ENCODE data around the gene SEMA3B. TPM values are rescaled to one million over a fixed set of nuclear protein-coding genes. Genes with fewer than 3 reads are reported as not detected.

Gene SEMA3B
- polyA plus RNA-seq, result 0.33 to 0.81 TPM (median 0.58 TPM) in 3 replicates
- 1.2 TPM for polyA plus RNA-seq (2011; ENCODE audit: low read depth)
- polyA plus RNA-seq (2011; cell fraction: cytosol; rRNA removed), result 0.23 and 0.26 TPM in 2 replicates
- 2.5 and 3.3 TPM in 2 replicates for polyA plus RNA-seq (2011; cell fraction: nucleus; rRNA removed)
- 0.52 and 0.86 TPM in 2 replicates for polyA plus RNA-seq (2012; ENCODE audit: low replicate concordance)
- polyA minus RNA-seq, result 0.29 to 0.33 TPM (median 0.30 TPM) in 3 replicates
- 8.8 TPM for polyA minus RNA-seq (2011; cell fraction: cytosol; rRNA and poly(A)+ RNA removed)
- 2.9 and 3.7 TPM in 2 replicates for polyA minus RNA-seq (2011; cell fraction: nucleus; rRNA and poly(A)+ RNA removed)

DNA sequence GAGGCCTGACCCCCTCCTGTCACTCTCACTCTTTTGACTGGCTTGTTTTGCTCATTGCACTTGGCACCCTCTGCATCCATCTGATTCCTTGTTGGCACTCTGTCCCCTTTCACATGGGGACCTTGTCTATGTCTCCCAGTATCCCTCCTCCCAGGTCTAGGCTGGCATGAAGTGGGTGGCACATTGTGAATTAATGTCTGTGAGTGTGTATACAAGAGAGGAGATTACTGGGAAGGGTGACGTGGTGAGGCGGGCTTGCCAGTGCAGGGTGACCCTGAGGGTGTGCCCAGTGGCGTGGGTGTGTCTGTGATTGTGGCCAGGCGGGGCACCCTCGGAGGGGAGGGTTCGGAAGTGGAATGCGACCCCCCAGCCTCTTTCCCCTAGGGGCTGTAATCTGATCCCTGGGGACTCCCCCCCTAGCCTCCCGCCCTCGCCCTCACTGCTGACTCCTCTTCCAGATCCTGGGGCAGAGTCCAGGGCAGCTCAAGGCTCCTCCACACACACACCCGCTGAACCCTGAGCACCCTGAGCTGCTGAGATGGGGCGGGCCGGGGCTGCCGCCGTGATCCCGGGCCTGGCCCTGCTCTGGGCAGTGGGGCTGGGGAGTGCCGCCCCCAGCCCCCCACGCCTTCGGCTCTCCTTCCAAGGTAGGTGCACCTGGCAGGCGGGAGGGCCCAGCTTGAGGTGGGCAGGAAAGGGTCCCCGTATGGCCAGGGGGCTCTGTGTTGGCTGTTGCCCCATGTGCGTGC, at the start of gene SEMA3B:
TSS of gene SEMA3B (plus strand) at position 445 of the 749 bp plus-strand sequence. CDS start at position 539, 94 bp downstream.
- no peaks in the 10 kb centered on the region for H3K79me2 ChIP-seq (ENCODE audit: control insufficient read depth, insufficient read depth, low read length)
- dilution Hi-C loops (cut with MboI; ENCODE audit: extremely low pct_ligation_motif_present, low sequenced_read_pairs), result no loop called here
- H3K36me3 ChIP-seq (ENCODE audit: control insufficient read depth in 2 of 2, extremely low read depth in 1 of 2, insufficient read depth in 2 of 2, low read length in 2 of 2), result no peaks in the 10 kb centered on the region
- H3K4me1 ChIP-seq (ENCODE audit: control insufficient read depth, extremely low read depth, insufficient read depth, low read length), result peaks cover 37% of the 10 kb centered on the region
- FAIRE-seq (peak; percentile 41), DNase-seq (ENCODE audit: low read depth, low spot score) (no peak)
- peaks cover 2% of the 10 kb centered on the region for H3K9me1 ChIP-seq (ENCODE audit: control insufficient read depth, extremely low read depth, insufficient read depth, low read length)
- no peak within 1 kb of the TSS for H3K27ac ChIP-seq (ENCODE audit: control insufficient read depth, insufficient read depth, low read length)
- no peak within 1 kb of the TSS for H3K4me3 ChIP-seq (ENCODE audit: control insufficient read depth in 2 of 3, extremely low read depth in 1 of 3, insufficient read depth in 2 of 3, low read depth in 1 of 3, low read length in 3 of 3)
- H3K9ac ChIP-seq (ENCODE audit: control insufficient read depth, extremely low read depth, insufficient read depth, low read length), result no peak within 1 kb of the TSS
- H2AFZ ChIP-seq (ENCODE audit: control insufficient read depth, low read length), result no peak within 1 kb of the TSS
- no peaks in the 10 kb centered on the region for H4K20me1 ChIP-seq (ENCODE audit: control insufficient read depth, extremely low read depth, insufficient read depth, low read length)
- H3K27me3 ChIP-seq (ENCODE audit: control insufficient read depth, extremely low read depth, insufficient read depth, low read length), result peaks cover 13% of the 10 kb centered on the region
- peak within 1 kb of the TSS; percentile 59 for H3K4me2 ChIP-seq (ENCODE audit: control insufficient read depth, extremely low read depth, insufficient read depth, low read depth, low read length)
- TF ChIP-seq EZH2 (IDR thresholded peaks at IDR 0.05; ENCODE audit: low read length), result no peak
- TF ChIP-seq, protein P1, sequence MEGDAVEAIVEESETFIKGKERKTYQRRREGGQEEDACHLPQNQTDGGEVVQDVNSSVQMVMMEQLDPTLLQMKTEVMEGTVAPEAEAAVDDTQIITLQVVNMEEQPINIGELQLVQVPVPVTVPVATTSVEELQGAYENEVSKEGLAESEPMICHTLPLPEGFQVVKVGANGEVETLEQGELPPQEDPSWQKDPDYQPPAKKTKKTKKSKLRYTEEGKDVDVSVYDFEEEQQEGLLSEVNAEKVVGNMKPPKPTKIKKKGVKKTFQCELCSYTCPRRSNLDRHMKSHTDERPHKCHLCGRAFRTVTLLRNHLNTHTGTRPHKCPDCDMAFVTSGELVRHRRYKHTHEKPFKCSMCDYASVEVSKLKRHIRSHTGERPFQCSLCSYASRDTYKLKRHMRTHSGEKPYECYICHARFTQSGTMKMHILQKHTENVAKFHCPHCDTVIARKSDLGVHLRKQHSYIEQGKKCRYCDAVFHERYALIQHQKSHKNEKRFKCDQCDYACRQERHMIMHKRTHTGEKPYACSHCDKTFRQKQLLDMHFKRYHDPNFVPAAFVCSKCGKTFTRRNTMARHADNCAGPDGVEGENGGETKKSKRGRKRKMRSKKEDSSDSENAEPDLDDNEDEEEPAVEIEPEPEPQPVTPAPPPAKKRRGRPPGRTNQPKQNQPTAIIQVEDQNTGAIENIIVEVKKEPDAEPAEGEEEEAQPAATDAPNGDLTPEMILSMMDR (optimal IDR thresholded peaks at IDR 0.05 in 1 of 3, IDR thresholded peaks at IDR 0.05 in 1 of 3, conservative IDR thresholded peaks at IDR 0.05 in 1 of 3; ENCODE audit: extremely low read depth in 1 of 3, insufficient read depth in 2 of 3, low read length in 3 of 3), result no peak
- no peaks in the 10 kb centered on the region for H3K9me3 ChIP-seq (ENCODE audit: control insufficient read depth, low read depth, low read length)

- H3K4me1 ChIP-seq (ENCODE audit: control insufficient read depth, extremely low read depth, insufficient read depth, low read length), result peaks cover 11% of the 10 kb centered on the region
- DNase-seq (ENCODE audit: low read depth, low spot score), result no peak
- no peak for TF ChIP-seq EZH2 (IDR thresholded peaks at IDR 0.05; ENCODE audit: low read length)
- TF ChIP-seq, protein P1 (optimal IDR thresholded peaks at IDR 0.05 in 1 of 3, IDR thresholded peaks at IDR 0.05 in 1 of 3, conservative IDR thresholded peaks at IDR 0.05 in 1 of 3; ENCODE audit: extremely low read depth in 1 of 3, insufficient read depth in 2 of 3, low read length in 3 of 3), result no peak
- H4K20me1 ChIP-seq (ENCODE audit: control insufficient read depth, extremely low read depth, insufficient read depth, low read length), result no peaks in the 10 kb centered on the region
- FAIRE-seq, result no peak
- H3K27ac ChIP-seq (ENCODE audit: control insufficient read depth, insufficient read depth, low read length), result no peak overlapping the region
- no peak overlapping the region for H3K4me3 ChIP-seq (ENCODE audit: control insufficient read depth in 2 of 3, extremely low read depth in 1 of 3, insufficient read depth in 2 of 3, low read depth in 1 of 3, low read length in 3 of 3)
- H2AFZ ChIP-seq (ENCODE audit: control insufficient read depth, low read length), result no peak overlapping the region
- no peaks in the 10 kb centered on the region for H3K9me1 ChIP-seq (ENCODE audit: control insufficient read depth, extremely low read depth, insufficient read depth, low read length)
- no peaks in the 10 kb centered on the region for H3K9me3 ChIP-seq (ENCODE audit: control insufficient read depth, low read depth, low read length)
- no peak overlapping the region for H3K4me2 ChIP-seq (ENCODE audit: control insufficient read depth, extremely low read depth, insufficient read depth, low read depth, low read length)
- H3K79me2 ChIP-seq (ENCODE audit: control insufficient read depth, insufficient read depth, low read length), result no peaks in the 10 kb centered on the region
- H3K27me3 ChIP-seq (ENCODE audit: control insufficient read depth, extremely low read depth, insufficient read depth, low read length), result peaks cover 3% of the 10 kb centered on the region
- dilution Hi-C loops (cut with MboI; ENCODE audit: extremely low pct_ligation_motif_present, low sequenced_read_pairs), result no loop called here
- no peaks in the 10 kb centered on the region for H3K36me3 ChIP-seq (ENCODE audit: control insufficient read depth in 2 of 2, extremely low read depth in 1 of 2, insufficient read depth in 2 of 2, low read length in 2 of 2)
- no peak overlapping the region for H3K9ac ChIP-seq (ENCODE audit: control insufficient read depth, extremely low read depth, insufficient read depth, low read length)
These were observed 49.7 kb upstream of the SEMA3B start for GRCh38 chr3:50219285-50219684.

All from keratinocyte (primary cell).